T-helper 2 cell (primary cell): ENCODE data around the gene PLAGL1.
A peak's percentile ranks its signal among the peaks of the same experiment; 100 is the strongest.
"Not testable (repeated sequence)": the region's sequence is repeated elsewhere in the genome, so short reads cannot be mapped to it uniquely, and the experiment has no call there.

ENCODE experiments used
- DNase-seq, 5 experiments: peaks; one replicate each; pipeline versions ENCODE4 v3.0.0 to v3.0.0-alpha.2; 2012 to 2022
- total RNA-seq, 2 donors: gene quantifications; one replicate each; lab custom pipeline; 2026; lab: John Stamatoyannopoulos, UW

Gene PLAGL1, protein sequence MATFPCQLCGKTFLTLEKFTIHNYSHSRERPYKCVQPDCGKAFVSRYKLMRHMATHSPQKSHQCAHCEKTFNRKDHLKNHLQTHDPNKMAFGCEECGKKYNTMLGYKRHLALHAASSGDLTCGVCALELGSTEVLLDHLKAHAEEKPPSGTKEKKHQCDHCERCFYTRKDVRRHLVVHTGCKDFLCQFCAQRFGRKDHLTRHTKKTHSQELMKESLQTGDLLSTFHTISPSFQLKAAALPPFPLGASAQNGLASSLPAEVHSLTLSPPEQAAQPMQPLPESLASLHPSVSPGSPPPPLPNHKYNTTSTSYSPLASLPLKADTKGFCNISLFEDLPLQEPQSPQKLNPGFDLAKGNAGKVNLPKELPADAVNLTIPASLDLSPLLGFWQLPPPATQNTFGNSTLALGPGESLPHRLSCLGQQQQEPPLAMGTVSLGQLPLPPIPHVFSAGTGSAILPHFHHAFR
- 0.88 to 1.2 reads per million in 2 donors for total RNA-seq

DNA sequence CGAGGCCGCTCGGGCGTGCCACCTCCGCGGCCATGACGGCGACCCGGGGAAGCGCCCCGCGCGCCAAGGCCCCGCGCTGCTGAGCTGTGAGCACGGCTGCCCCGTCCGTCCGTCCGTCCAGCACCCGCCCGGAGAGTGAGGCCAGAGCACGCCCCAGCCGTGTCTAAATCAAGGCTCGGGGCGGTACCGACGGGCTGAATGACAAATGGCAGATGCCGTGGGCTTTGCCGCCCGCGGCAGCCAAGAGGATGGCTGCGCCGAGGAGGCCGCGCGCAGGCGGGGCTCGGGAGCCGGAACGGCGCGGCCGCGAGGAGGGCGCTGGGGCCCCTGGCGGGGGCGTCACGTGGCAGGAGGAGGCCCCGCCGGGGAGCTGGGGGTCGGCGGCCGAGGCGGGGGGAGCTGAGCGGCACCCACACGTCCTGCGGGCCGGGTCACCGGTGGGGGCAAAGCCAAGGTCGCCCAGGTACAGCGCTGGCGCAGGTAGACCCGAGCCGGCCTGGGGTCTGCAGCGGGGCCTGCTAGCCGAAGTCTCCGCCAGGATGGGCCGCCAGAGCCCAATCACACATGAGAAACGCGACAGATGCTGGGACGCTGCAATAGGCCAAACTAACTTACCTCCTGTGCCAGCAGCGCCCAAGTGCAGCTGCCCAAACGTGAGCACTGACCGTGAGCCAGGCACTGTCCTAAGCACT is at the start of gene PLAGL1:
Gene PLAGL1, minus strand, starts transcription at position 140 of the 692 bp plus-strand sequence. CDS start 60,123 bp downstream, outside the sequence.
- peak in 1 of 5 experiments; percentile 44 for DNase-seq

DNA sequence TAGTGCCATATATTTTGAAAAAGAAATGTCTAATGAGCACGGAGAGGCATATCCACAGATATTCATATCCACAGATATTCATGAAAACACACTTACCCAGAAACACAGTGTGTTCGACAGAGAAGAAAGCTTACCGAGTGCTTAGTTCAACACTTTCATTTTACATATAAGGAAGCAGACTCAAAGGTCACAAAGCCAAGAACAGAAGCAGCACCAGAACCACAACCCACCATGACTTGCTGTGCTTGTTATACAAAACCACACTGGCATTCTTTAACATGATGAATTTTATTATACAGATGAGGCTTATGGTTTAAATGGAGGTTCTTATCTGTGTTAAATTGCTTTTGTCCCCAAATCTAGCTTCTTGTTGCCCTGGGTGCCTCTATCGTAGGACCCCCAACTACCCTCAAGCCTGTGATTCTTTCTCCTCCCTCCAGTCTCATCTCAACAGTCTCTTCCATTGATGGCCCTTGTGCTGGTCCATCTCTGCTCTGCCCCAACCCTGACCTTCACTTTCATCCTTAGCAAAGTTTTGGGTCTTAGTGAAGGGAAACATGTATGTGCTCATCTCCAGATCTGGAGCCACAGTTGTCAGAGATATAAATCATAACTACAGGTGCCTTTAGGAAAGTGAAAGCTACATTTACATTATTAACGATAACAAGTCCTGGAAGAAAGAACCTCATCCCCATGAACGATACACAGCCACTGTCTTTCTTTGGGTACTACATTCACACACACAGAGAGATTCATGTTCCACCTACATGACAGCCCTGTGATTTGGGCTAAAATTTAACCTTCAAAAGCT is 47.3 kb upstream of the PLAGL1 start:
- peak in 2 of 5 experiments; percentile 58 to 86 for DNase-seq

GRCh38 chr6:144053601-144054000 is 45.5 kb upstream of the PLAGL1 start:
- DNase-seq = peak in 1 of 5 experiments; percentile 60

DNA sequence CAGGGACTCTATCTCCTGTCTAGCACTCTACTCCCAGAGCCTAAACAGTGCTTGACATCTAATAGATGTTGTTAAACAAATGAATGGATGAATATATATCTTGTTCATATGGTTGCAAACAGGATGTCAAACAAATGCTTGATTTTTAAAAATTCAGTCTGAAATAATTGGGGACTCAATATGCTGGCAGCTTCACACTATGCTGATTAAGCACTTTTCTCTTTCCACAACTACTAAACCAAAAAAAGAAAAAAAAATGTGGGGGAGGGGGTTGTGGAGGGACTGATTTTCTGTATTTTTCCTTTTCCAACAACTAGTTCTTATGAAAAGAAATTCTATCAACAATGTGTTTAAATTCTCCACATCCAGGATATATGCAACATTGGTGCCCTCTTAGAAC is 44.4 kb upstream of the PLAGL1 start:
- no peak for DNase-seq

DNA sequence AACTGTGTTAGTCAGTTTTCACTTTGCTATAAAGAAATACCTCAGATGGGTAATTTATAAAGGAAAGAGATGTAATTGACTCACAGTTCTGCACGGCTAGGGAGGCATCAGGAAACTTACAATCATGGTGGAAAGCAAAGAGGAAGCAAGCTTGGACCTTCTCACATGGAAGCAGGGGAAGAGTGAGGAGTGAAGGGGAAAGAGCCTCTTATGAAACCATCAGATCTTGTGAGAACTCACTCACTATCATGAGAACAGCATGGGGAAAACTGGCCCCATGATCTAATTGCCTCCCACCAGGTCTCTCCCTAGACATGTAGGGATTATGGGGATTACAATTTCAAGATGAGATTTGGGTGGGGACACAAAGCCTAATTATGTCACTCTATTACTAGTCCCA is 41.3 kb upstream of the PLAGL1 start:
- DNase-seq = no peak

DNA sequence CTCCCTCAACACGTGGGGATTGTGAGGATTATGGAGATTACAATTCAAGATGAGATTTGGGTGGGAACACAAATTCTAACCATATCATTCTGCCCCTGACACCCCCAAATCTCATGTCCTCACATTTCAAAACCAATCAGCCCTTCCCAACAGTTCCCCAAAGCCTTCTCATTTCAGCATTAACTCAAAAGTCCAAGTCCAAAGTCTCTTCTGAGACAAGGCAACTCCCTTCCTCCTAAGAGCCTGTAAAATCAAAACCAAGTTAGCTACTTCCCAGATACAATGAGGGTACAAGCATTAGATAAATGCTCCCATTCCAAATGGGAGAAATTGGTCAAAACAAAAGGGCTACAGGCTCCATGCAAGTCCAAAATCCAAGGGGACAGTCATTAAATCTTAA is 39.6 kb upstream of the PLAGL1 start:
- no peak for DNase-seq

GRCh38 chr6:144046672-144047071 is 38.6 kb upstream of the PLAGL1 start:
- peak in 1 of 5 experiments; percentile 39 for DNase-seq

DNA sequence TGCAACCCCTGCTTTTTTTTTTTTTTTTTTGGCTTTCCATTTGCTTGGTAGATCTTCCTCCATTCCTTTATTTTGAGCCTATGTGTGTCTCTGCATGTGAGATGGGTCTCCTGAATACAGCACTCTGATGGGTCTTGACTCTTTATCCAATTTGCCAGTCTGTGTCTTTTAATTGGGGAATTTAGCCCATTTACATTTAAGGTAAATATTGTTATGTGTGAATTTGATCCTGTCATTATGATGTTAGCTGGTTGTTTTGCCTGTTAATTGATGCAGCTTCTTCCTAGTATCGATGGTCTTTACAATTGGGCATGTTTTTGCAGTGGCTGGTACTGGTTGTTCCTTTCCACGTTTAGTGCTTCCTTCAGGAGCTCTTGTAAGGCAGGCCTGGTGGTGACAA is 36.9 kb upstream of the PLAGL1 start:
- DNase-seq = not testable (repeated sequence)

DNA sequence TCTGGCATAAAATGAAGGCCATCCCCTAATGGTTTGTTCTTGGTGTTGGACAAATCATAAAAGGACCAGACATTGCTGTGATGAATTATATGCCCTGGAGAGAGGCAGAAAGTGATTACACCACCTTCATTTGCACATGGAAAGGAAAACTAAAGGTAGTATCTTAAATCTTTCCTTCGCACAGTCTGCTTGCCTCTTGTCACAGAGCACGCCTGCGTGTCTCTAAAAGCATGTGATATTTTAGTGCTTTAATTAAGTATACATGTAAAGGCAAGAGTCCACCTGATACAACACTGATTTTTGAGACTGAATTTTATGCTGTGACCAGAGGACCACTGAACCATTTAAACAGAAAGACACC is 28.8 kb upstream of the PLAGL1 start:
- no peak for DNase-seq

GRCh38 chr6:144036064-144036834 is 28.2 kb upstream of the PLAGL1 start:
- peak in 1 of 5 experiments; percentile 47 for DNase-seq

DNA sequence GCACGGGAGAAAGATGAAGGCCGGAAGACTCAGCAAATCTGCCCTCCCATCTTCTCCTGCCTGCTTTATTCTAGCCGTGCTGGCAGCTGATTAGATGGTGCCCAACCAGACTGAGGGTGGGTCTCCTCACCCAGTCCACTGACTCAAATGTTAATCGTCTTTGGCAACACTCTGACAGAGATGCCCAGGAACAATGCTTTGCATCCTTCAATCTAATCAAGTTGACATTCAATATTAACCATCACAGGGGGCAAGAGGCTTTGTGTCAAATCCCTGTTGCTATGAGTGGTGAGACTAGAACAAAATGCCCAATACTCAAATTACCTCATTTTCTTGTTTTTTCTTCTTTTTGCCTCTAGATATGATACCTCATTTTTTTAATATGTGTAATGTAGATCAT is 27.4 kb upstream of the PLAGL1 start:
- no peak for DNase-seq

- no peak for DNase-seq
Measured at GRCh38 chr6:144033816-144034735, 26.0 kb upstream of the PLAGL1 start.

DNA sequence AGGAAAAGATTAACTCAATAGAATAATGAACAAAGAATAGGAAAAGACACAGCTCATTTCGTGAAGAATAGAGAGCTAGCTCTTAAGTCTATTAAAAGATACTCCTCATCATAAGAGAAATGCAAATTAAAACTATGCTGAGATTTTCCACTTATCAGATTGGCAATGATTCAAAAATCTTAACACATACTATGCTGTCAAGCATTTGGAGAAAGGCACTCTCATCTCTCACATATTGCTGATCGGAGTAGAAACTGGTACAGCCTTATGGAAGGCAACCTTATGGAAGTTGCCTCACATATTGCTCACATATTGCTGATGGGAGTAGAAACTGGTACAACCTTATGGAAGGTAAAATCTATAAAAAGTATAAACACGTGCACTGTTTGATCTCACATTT is 21.4 kb upstream of the PLAGL1 start:
- DNase-seq = no peak

DNA sequence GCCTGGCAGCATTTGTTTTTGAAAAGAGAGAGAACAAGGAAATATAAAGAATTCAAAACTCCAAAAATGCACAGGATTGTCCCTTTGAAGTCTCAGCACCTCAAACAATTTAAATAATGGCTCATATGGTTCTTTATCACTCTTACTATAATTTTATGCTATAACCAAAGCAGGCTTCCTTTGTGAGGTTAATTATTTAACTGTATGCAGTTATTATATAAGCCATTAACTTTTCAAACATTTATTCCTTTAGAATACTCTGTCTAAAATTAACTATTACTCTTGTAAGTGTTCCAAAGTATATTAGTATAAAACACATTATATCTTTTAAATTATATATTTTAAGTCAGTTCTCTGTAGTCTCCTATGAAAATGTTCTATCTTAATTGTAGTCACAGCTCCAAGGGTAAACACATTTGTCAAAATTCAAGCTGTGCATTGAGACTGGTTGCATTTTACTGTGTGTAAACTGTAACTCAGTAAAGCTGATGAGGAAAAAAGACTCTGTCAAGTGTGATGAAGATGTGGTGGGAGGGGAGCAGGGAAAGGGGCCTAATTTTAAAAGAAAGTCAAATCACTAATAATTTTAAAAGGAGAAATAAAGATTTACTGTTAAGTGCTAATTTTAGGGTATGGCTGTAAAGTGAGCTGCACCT is 20.0 kb upstream of the PLAGL1 start:
- no peak for DNase-seq

DNA sequence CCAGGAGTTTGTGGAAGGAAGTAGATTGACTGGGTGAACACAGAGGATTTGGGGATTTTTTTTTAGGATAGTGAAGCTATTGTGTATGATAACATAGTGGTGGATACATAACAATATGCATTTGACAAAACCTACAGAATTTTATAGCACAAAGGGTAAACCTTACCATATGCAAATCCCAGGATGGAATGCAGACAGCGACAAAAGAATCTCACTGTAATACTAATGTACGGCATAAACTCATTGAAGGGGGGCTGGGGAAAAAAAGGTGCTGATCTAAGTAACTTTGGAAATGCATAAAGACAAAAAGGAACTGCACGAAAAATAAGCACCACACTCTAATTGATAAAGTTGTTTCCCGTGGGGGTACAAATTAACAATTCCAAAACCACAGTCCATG is 15.2 kb upstream of the PLAGL1 start:
- DNase-seq = no peak

- DNase-seq = no peak
Measured at GRCh38 chr6:144019929-144020328, 11.9 kb upstream of the PLAGL1 start.

- DNase-seq = no peak
Measured at GRCh38 chr6:144017166-144018094, 9.4 kb upstream of the PLAGL1 start.

DNA sequence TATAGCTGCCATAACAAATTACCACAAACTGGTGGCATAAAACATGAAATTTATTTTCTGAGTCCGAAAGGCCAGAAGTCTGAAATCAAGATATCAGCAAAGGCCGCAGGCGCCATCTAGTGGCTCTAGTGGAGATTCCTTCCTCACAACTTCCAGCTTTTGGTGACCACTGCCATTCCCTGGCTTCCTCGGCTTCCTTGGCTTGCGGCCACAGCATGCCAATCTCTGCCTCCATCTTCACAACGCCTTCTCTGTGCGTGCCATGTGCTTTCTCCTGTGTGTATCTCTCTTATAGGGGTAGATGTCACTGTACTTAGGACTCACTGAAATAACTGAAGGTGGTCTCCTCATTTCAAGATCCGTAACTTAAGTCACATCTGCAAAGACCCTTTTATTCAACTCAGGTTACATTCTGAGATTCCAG is 5.4 kb upstream of the PLAGL1 start:
- peak in 4 of 5 experiments; percentile 19 to 55 (median 38) for DNase-seq

GRCh38 chr6:144012534-144012933 is 4.5 kb upstream of the PLAGL1 start:
- no peak for DNase-seq
